ENCODE results near the gene TBXAS1.
A peak's percentile ranks its signal among the peaks of the same experiment; 100 is the strongest.

TBXAS1 gene

DNA sequence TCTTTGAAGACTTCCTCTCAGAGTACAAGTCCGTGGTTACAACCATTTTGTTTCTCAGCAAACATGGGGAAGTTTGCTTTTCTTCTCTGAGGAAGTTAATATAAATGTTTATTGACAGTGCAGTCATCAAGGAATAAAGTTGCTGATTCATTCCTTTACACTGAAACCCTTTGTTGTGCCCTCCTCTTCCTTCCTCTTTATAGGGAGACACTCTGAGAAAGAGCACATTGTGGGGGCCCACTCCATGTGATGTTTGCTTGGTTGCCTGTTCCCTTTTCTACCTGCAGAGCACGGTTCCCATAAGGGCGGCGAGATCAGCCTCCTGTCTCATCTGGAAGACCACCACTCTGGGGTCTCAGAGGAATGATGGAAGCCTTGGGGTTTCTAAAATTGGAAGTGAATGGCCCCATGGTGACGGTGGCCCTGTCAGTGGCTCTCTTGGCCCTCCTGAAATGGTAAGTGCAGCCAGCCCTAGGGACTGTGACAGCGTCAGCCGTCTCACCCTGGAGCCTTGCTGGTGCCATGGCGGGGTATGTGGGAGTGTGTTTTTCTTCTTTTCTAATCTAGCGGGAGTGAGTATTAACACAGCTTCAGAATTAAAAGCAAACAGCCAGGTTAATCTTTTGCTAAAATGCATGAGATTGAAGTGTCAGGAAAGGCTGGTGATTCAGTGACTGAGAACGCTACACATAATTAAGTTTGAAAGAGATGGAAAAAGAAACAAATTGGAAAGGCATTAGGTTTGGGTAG lies at the start of gene TBXAS1:
TBXAS1 (plus strand) TSS at position 240 of the 750 bp plus-strand sequence; CDS start at position 367, 127 bp downstream.
- Histone ChIP-seq H3K27me3 (ENCODE audit: control insufficient read depth, insufficient read depth, low read length) (no peaks in the 10 kb centered on the region), H3K4me1 (ENCODE audit: control insufficient read depth, insufficient read depth, low read length) (peaks cover 38% of the 10 kb centered on the region), H3K4me3 (ENCODE audit: low read length) (peak within 1 kb of the TSS; percentile 9), H3K9me3 (ENCODE audit: control insufficient read depth, low read length) (no peaks in the 10 kb centered on the region), H3K36me3 (ENCODE audit: control insufficient read depth, insufficient read depth, low read length) (no peaks in the 10 kb centered on the region), H3K9ac (ENCODE audit: low read length) (peak within 1 kb of the TSS; percentile 71)

DNA sequence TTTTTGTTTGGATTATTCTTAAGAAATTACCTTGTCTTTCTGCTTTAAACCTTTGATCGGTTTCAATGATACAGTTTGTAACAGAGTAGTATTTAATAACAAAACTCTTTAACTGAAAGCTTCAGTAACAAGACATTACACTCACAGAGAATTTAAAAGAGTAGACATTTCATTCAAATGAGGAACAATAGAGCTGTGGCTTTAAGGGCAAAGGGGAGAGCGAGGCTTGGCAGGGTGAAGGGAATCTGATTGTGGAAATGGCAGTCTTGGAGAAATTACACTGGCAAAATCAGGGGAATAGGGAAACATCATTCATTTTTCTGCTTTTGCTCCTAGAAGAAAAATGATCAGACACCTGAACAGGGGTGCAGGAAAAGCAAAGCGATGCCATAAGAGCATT lies 46.1 kb upstream of the TBXAS1 start:
- Histone ChIP-seq H3K4me3 (ENCODE audit: low read length) (no peak overlapping the region), H3K36me3 (ENCODE audit: control insufficient read depth, insufficient read depth, low read length) (no peaks in the 10 kb centered on the region), H3K4me1 (ENCODE audit: control insufficient read depth, insufficient read depth, low read length) (peaks cover 6% of the 10 kb centered on the region), H3K9me3 (ENCODE audit: control insufficient read depth, low read length) (no peaks in the 10 kb centered on the region), H3K9ac (ENCODE audit: low read length) (no peak overlapping the region), H3K27me3 (ENCODE audit: control insufficient read depth, insufficient read depth, low read length) (no peaks in the 10 kb centered on the region)

DNA sequence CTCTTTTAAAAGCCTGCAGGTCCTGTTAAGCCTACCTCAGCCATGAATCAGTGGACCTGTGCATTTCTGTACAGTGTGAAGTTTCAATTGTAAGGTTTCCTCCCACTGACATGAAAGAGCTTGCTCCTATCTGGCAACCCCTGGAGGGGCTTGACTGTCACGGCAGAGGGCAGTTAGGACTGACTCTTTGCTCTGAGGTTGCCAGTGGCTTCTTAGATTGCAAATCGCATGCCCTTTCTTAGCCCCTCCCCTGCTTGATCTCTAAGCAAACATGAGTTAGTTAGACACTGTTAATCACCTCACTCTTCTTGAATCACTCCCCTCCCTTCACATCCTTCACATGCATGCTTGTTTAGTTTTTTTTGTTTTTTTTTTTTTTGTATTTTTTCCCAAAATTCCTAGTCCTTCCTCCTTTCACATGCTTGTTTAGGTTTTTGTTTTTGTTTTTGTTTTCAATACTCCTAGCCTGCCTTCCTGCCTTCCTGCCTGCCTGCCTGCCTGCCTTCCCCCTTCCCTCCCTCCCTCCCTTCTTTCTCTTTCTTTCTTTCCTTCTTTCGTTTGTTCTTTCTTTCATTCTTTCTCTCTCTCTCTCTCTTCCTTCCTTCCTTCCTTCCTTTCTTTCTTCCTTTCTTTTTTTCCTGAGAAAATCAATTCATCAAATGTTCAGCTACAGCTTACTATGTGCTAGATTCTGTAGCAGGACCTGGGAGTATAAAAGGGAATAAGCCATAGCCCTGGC lies 45.2 kb upstream of the TBXAS1 start:
- no peaks in the 10 kb centered on the region for H3K27me3 ChIP-seq (ENCODE audit: control insufficient read depth, insufficient read depth, low read length)
- H3K4me3 ChIP-seq (ENCODE audit: low read length) = no peak overlapping the region
- H3K4me1 ChIP-seq (ENCODE audit: control insufficient read depth, insufficient read depth, low read length) = peaks cover 6% of the 10 kb centered on the region
- no peaks in the 10 kb centered on the region for H3K9me3 ChIP-seq (ENCODE audit: control insufficient read depth, low read length)
- no peaks in the 10 kb centered on the region for H3K36me3 ChIP-seq (ENCODE audit: control insufficient read depth, insufficient read depth, low read length)
- no peak overlapping the region for H3K9ac ChIP-seq (ENCODE audit: low read length)

DNA sequence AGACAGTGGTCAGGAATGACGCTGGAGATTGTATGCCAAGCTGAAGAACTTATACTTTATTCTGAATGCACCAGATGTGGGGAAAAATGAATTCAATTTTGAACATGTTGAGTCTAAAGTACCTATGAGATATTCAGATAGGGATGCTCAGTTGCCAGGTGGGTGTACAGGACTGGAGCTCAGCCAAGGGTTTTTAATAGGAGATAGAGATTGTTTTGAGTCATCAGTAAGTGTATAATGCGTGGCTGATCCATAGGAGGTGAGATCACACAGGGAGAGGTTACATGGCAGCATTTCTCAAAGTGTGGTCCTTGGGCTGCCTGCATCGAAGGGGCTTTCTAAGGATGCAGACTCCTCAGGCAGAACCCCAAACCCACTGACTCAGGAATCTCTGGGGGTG lies 44.4 kb upstream of the TBXAS1 start:
- no peaks in the 10 kb centered on the region for H3K9me3 ChIP-seq (ENCODE audit: control insufficient read depth, low read length)
- H3K36me3 ChIP-seq (ENCODE audit: control insufficient read depth, insufficient read depth, low read length) = no peaks in the 10 kb centered on the region
- no peaks in the 10 kb centered on the region for H3K27me3 ChIP-seq (ENCODE audit: control insufficient read depth, insufficient read depth, low read length)
- H3K4me1 ChIP-seq (ENCODE audit: control insufficient read depth, insufficient read depth, low read length) = peaks cover 6% of the 10 kb centered on the region
- H3K9ac ChIP-seq (ENCODE audit: low read length) = no peak overlapping the region
- no peak overlapping the region for H3K4me3 ChIP-seq (ENCODE audit: low read length)

DNA sequence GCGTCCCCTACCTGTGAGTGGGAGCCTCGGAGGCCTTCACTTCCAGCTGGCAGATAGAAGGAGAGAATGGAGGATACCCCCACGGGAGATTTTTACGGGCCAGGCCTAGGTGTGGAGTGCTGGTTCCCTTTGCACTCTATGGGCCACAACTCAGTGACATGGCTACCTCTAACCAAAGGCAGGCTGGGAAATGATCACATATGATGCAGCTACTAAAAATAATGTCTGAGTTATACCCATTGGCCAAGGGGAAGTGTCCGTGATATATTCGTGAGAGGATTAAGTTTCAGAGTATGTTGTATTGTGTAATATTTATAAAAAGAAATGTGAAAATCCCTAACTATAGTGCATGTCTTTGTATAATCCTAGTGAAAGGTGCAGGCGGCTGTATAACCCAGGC lies 37.7 kb upstream of the TBXAS1 start:
- Histone ChIP-seq H3K27me3 (ENCODE audit: control insufficient read depth, insufficient read depth, low read length) (no peaks in the 10 kb centered on the region), H3K4me3 (ENCODE audit: low read length) (no peak overlapping the region), H3K9ac (ENCODE audit: low read length) (no peak overlapping the region), H3K36me3 (ENCODE audit: control insufficient read depth, insufficient read depth, low read length) (no peaks in the 10 kb centered on the region), H3K4me1 (ENCODE audit: control insufficient read depth, insufficient read depth, low read length) (no peaks in the 10 kb centered on the region), H3K9me3 (ENCODE audit: control insufficient read depth, low read length) (no peaks in the 10 kb centered on the region)

DNA sequence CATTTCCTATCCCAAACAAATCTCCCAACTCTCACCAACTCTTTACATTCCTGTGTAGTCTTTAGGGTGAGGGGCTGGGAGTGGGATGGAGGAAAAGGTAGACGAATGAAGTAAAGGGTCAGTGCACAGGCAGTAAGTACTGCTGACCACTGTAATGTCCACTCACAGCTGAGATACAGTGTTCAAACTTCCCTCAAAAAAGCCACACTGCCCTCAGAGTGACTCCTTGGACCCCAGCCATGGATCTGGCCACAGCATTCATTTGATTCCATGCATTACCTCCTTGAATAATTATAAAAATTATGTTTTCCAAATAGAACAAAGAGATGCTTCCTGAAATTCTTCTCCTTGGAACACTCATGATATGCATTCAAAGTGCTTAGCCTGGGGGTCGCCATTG lies 31.5 kb upstream of the TBXAS1 start:
- Histone ChIP-seq H3K27me3 (ENCODE audit: control insufficient read depth, insufficient read depth, low read length) (no peaks in the 10 kb centered on the region), H3K9ac (ENCODE audit: low read length) (no peak overlapping the region), H3K9me3 (ENCODE audit: control insufficient read depth, low read length) (no peaks in the 10 kb centered on the region), H3K4me3 (ENCODE audit: low read length) (no peak overlapping the region), H3K4me1 (ENCODE audit: control insufficient read depth, insufficient read depth, low read length) (peaks cover 9% of the 10 kb centered on the region), H3K36me3 (ENCODE audit: control insufficient read depth, insufficient read depth, low read length) (no peaks in the 10 kb centered on the region)

DNA sequence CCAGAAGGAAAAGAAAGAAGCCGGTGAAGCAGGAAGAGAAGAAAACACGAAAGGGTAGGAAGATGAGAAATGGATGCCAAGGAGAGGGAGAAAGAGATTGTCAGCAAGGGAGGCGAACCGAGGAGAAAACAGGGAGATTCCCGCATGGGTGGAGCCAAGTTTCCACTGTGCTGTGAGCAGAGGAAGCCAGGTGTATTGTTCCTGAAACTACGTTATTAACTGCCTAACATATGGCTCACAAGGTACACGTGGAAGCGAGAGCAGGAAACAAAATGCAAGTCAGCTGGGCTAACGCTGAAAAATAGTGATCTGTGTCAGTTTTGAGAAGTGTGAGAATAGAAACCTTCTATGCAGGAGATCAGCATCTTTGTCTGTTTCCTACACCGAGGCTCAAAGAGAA lies 30.8 kb upstream of the TBXAS1 start:
- H3K36me3 ChIP-seq (ENCODE audit: control insufficient read depth, insufficient read depth, low read length) = no peaks in the 10 kb centered on the region
- H3K4me1 ChIP-seq (ENCODE audit: control insufficient read depth, insufficient read depth, low read length) = peaks cover 9% of the 10 kb centered on the region
- H3K4me3 ChIP-seq (ENCODE audit: low read length) = no peak overlapping the region
- H3K27me3 ChIP-seq (ENCODE audit: control insufficient read depth, insufficient read depth, low read length) = no peaks in the 10 kb centered on the region
- no peaks in the 10 kb centered on the region for H3K9me3 ChIP-seq (ENCODE audit: control insufficient read depth, low read length)
- H3K9ac ChIP-seq (ENCODE audit: low read length) = no peak overlapping the region

DNA sequence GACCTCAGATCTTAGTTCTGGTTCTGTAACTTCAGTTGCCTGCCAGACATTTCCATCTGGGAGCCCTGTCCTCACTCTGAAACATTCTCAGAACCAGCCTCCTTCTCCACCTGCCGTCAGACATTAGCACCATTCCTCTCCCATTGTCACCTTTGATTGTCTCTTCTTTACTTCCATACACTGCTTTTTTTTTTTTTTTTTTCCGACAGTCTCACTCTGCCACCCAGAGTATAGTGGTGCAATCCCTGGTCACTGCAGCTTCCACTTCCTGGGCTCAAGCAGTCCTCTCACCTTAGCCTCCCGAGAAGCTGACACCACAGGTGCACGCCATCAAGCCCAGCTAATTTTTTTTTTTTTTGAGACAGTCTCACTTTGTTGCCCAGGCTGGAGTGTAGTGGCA lies 30.2 kb upstream of the TBXAS1 start:
- H3K4me3 ChIP-seq (ENCODE audit: low read length) = no peak overlapping the region

DNA sequence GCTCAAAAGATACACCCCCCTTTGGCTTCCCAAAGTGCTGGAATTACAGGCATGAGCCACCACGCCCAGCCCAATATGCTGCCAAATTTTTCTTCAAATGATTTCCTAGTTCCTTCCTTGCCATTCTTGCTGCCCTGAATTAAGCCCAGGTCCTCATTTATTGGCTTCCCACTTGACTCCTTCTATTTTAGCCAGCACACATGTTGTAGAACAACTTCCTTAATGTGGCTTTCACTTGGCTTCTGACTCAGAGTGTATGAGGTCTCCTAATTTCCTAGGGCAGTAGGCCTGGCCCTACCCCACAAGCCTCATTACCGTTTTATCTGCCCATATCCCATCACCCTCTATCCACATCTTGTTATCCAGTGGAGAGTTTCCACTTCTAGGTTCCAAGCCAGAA lies 29.5 kb upstream of the TBXAS1 start:
- Histone ChIP-seq H3K9ac (ENCODE audit: low read length) (no peak overlapping the region), H3K4me1 (ENCODE audit: control insufficient read depth, insufficient read depth, low read length) (peaks cover 9% of the 10 kb centered on the region), H3K9me3 (ENCODE audit: control insufficient read depth, low read length) (no peaks in the 10 kb centered on the region), H3K4me3 (ENCODE audit: low read length) (no peak overlapping the region), H3K27me3 (ENCODE audit: control insufficient read depth, insufficient read depth, low read length) (no peaks in the 10 kb centered on the region), H3K36me3 (ENCODE audit: control insufficient read depth, insufficient read depth, low read length) (no peaks in the 10 kb centered on the region)

More for the DNA sequence above, 30.2 kb upstream of the TBXAS1 start:
- Histone ChIP-seq H3K36me3 (ENCODE audit: control insufficient read depth, insufficient read depth, low read length) (no peaks in the 10 kb centered on the region), H3K27me3 (ENCODE audit: control insufficient read depth, insufficient read depth, low read length) (no peaks in the 10 kb centered on the region), H3K9ac (ENCODE audit: low read length) (no peak overlapping the region), H3K9me3 (ENCODE audit: control insufficient read depth, low read length) (no peaks in the 10 kb centered on the region), H3K4me1 (ENCODE audit: control insufficient read depth, insufficient read depth, low read length) (peaks cover 9% of the 10 kb centered on the region)

DNA sequence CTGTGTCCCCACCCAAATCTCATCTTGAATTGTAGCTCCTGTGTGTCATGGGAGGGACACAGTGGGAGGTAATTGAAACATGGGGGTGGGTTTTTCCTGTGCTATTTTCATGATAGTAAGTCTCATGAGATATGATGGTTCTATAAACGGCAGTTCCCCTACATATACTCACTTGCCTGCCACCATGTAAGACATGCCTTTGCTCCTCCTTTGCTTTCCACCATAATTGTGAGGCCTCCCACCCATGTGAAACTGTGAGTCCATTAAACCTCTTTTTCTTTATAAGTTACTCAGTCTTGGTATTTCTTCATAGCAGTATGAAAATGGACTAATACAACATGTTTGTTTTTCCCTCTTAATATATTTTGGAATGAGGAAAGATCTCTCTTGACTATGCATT lies 24.5 kb upstream of the TBXAS1 start:
- Histone ChIP-seq H3K9ac (ENCODE audit: low read length) (no peak overlapping the region), H3K36me3 (ENCODE audit: control insufficient read depth, insufficient read depth, low read length) (no peaks in the 10 kb centered on the region), H3K9me3 (ENCODE audit: control insufficient read depth, low read length) (no peaks in the 10 kb centered on the region), H3K4me1 (ENCODE audit: control insufficient read depth, insufficient read depth, low read length) (no peaks in the 10 kb centered on the region), H3K4me3 (ENCODE audit: low read length) (no peak overlapping the region), H3K27me3 (ENCODE audit: control insufficient read depth, insufficient read depth, low read length) (no peaks in the 10 kb centered on the region)

DNA sequence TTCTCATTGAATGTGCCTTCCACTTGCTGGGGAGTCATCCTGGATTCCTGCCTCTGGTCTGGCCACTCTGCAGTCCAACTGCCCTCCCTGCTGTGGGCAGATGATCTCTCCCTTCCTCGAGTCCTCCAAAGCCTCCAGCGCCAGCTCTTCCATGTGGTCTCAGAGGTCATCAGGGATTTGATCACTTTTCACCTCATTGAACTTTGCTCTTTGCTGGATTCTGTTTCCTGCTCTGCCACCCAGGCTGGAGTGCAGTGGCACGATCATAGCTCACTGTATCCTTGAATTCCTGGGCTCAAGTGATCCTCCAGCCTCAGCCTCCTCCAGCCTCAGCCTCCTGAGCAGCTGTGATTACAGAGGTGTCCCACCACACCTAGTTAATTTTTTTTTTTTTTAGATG lies 22.1 kb upstream of the TBXAS1 start:
- Histone ChIP-seq H3K27me3 (ENCODE audit: control insufficient read depth, insufficient read depth, low read length) (no peaks in the 10 kb centered on the region), H3K9ac (ENCODE audit: low read length) (no peak overlapping the region), H3K36me3 (ENCODE audit: control insufficient read depth, insufficient read depth, low read length) (no peaks in the 10 kb centered on the region), H3K9me3 (ENCODE audit: control insufficient read depth, low read length) (no peaks in the 10 kb centered on the region), H3K4me3 (ENCODE audit: low read length) (no peak overlapping the region), H3K4me1 (ENCODE audit: control insufficient read depth, insufficient read depth, low read length) (no peaks in the 10 kb centered on the region)

DNA sequence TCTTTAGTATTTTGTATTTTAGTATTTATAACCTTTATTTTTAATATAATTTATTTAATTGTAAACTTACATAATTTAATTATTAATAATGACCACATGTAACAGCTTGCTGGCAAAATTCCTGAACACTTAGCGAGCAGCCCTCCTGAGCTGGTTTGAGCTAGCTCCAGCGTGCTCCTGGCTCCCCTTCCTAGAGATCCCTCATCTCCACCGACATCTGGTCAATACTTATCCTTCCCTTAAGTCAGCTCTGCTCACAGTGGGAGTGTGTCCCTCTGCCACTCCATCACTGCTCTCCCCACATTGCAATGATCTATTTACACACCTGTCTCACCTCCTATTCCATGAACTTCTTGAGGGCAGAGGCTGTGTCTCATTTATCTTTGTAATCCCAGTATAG lies 20.6 kb upstream of the TBXAS1 start:
- no peaks in the 10 kb centered on the region for H3K27me3 ChIP-seq (ENCODE audit: control insufficient read depth, insufficient read depth, low read length)
- no peak overlapping the region for H3K9ac ChIP-seq (ENCODE audit: low read length)
- no peak overlapping the region for H3K4me3 ChIP-seq (ENCODE audit: low read length)
- no peaks in the 10 kb centered on the region for H3K4me1 ChIP-seq (ENCODE audit: control insufficient read depth, insufficient read depth, low read length)
- H3K36me3 ChIP-seq (ENCODE audit: control insufficient read depth, insufficient read depth, low read length) = no peaks in the 10 kb centered on the region
- H3K9me3 ChIP-seq (ENCODE audit: control insufficient read depth, low read length) = no peaks in the 10 kb centered on the region

Measured in mucosa of stomach (tissue), 1 donor.